HepG2 (cell line): ENCODE results near the gene DDX17. TPM values are rescaled to one million over a fixed set of nuclear protein-coding genes. Genes with fewer than 3 reads are reported as not detected.
A peak's percentile ranks its signal among the peaks of the same experiment; 100 is the strongest.

ENCODE experiments used
- ATAC-seq: fragments of 200-7000 bp; cut with Tn5 transposase; 3 replicates; pipeline ENCODE4 v1.9.1; 2020; ENCODE audit warnings: mild to moderate bottlenecking, moderate library complexity
- BruUV-seq: library from RNA; stranded (reverse); fragments of 400-500 nt; replicated peaks from 2 replicates; lab custom pipeline; 2021; lab: Mats Ljungman, UMichigan
- CTCF ChIA-PET: fragments of 300-600 bp; formaldehyde crosslinking; extraction: SDS; loops from one replicate; lab custom pipeline; 2021; ENCODE audit warnings: low total read pairs, inconsistent platforms, low intra/inter-chr PET ratio; lab: Yijun Ruan, JAX
- POLR2A ChIA-PET: fragments of 350-600 bp; sonication (Branson Sonifier 250); formaldehyde crosslinking; loops from one replicate; lab custom pipeline; 2020; ENCODE audit warnings: antibody characterized with exemption, inconsistent platforms; lab: Yijun Ruan, JAX
- DNase-seq: peaks from one replicate; pipeline ENCODE4 v3.0.0-alpha.2; 2015; ENCODE audit warnings: low spot score
- FAIRE-seq: peaks from 3 replicates; lab custom pipeline; 2011; peaks lifted over from hg19 to GRCh38; lab: Jason Lieb, UNC
- H2AFZ ChIP-seq: one replicate; pipeline ENCODE4 v1.6.1; 2011; ENCODE audit warnings: low read length, inconsistent platforms
- H3K27ac ChIP-seq: fragments of 300-600 bp; 3 replicates; pipeline ENCODE4 v1.8.0; 2011; ENCODE audit warnings: mixed run types, mild to moderate bottlenecking, mixed read lengths, low read length, inconsistent platforms; ENCODE audit not compliant: insufficient read depth; ENCODE audit errors: extremely low read length
- H3K27me3 ChIP-seq, 2 experiments: fragments of 200-600 bp in 1 of 2; 2 replicates in 1 of 2; 3 replicates in 1 of 2; pipeline versions ENCODE4 v1.6.0 to v1.8.0; 2011; ENCODE audit warnings: low read length in 2 of 2, mild to moderate bottlenecking in 2 of 2, moderate library complexity in 2 of 2, inconsistent platforms in 1 of 2; ENCODE audit not compliant: insufficient read depth in 2 of 2, control insufficient read depth in 1 of 2
- H3K36me3 ChIP-seq, 2 experiments: fragments of 200-600 bp in 1 of 2; replicated peaks in 1 of 2; 2 replicates in 1 of 2; 3 replicates in 1 of 2; pipeline versions ENCODE4 v1.5.1 to v1.8.0; 2011; ENCODE audit warnings: low read length in 2 of 2, inconsistent platforms in 1 of 2; ENCODE audit not compliant: insufficient read depth in 2 of 2, control insufficient read depth in 1 of 2
- H3K4me1 ChIP-seq: 2 replicates; pipeline ENCODE4 v1.5.1; 2012; ENCODE audit warnings: low read length, inconsistent platforms; ENCODE audit not compliant: insufficient read depth
- H3K4me2 ChIP-seq: 2 replicates; pipeline ENCODE4 v1.6.0; 2011; ENCODE audit warnings: low read depth, low read length, inconsistent platforms
- H3K4me3 ChIP-seq, 3 experiments: fragments of 200-600 bp in 1 of 3; sonication (generic), shearing (Covaris generic) in 1 of 3; replicated peaks in 1 of 3; 2 replicates each; pipeline ENCODE4 v1.5.1; 2011 to 2016; ENCODE audit warnings: low read length in 3 of 3, inconsistent platforms in 2 of 3, low read depth in 2 of 3, mild to moderate bottlenecking in 2 of 3, control low read depth in 1 of 3, mixed read lengths in 1 of 3; ENCODE audit not compliant: insufficient read depth in 1 of 3
- H3K79me2 ChIP-seq: one replicate; pipeline ENCODE4 v1.6.1; 2011; ENCODE audit warnings: low read length, inconsistent platforms; ENCODE audit not compliant: insufficient read depth
- H3K9ac ChIP-seq: 2 replicates; pipeline ENCODE4 v1.6.0; 2011; ENCODE audit warnings: mild to moderate bottlenecking, low read depth, low read length, inconsistent platforms; ENCODE audit not compliant: insufficient read depth
- H3K9me3 ChIP-seq: 2 replicates; pipeline ENCODE4 v1.5.1; 2012; ENCODE audit warnings: mild to moderate bottlenecking, low read length
- H4K20me1 ChIP-seq: 2 replicates; pipeline ENCODE4 v1.6.0; 2011; ENCODE audit warnings: inconsistent platforms, mild to moderate bottlenecking, low read length, moderate library complexity; ENCODE audit not compliant: insufficient read depth
- ERF ChIP-seq: IDR thresholded peaks from 2 replicates; pipeline ENCODE4 v1.6.1; 2018; ENCODE audit warnings: missing biosample characterization, missing genetic modification reagents
- ESRRA ChIP-seq: sonication (generic); formaldehyde crosslinking; IDR thresholded peaks from 2 replicates; pipeline ENCODE4 v1.5.1; 2020; ENCODE audit warnings: mild to moderate bottlenecking, low read depth, missing genetic modification reagents
- EZH2 ChIP-seq: conservative IDR thresholded peaks from 2 replicates; pipeline ENCODE4 v1.6.1; 2012; ENCODE audit warnings: mild to moderate bottlenecking, low read depth, low read length, moderate library complexity
- KMT2A ChIP-seq: sonication (generic); formaldehyde crosslinking; IDR thresholded peaks from 2 replicates; pipeline ENCODE4 v1.4.0; 2020; ENCODE audit warnings: missing genetic modification reagents
- REPIN1 ChIP-seq: sonication (generic); formaldehyde crosslinking; IDR thresholded peaks from 2 replicates; pipeline ENCODE4 v1.8.0; 2022; ENCODE audit warnings: missing genetic modification reagents, low read depth, mild to moderate bottlenecking, borderline replicate concordance
- YEATS2 ChIP-seq: sonication (generic); formaldehyde crosslinking; IDR thresholded peaks from 2 replicates; pipeline ENCODE4 v1.4.0; 2020; ENCODE audit warnings: missing genetic modification reagents, borderline replicate concordance
- WGBS: methylation state at CpG from one replicate; pipeline ENCODE4 v1.1.6; 2017; ENCODE audit warnings: low lambda C conversion rate; 5-methylcytosine and 5-hydroxymethylcytosine counted together
- in situ Hi-C: cut with HindIII; loops from 2 replicates; pipeline ENCODE4 v1.10.0; 2017; ENCODE audit warnings: low pct_unique_long_range_greater_than_20kb; ENCODE audit not compliant: extremely low pct_ligation_motif_present
- intact Hi-C: fragments of 100-400 bp; cut with micrococcal nuclease; formaldehyde crosslinking; loops from one replicate; pipeline ENCODE4 v1.10.0; 2022; ENCODE audit not compliant: unreplicated experiment
- polyA plus RNA-seq, 8 experiments: library from polyadenylated mRNA; depleted of rRNA in 3 of 8; stranded (reverse) in 7 of 8; unstranded in 1 of 8; fragments of >200 nt; fragmentation: Illumina TruSeq in 4 of 8; extraction: Trizol in 4 of 8; gene quantifications; 2 replicates each; pipeline versions ENCODE4 v1.2.1 to v1.2.3, GENCODE V29; 2011 to 2016; ENCODE audit warnings: low read depth in 4 of 8, missing spikeins in 1 of 8, mixed read lengths in 1 of 8; ENCODE audit not compliant: insufficient read depth in 1 of 8
- total RNA-seq, 5 experiments: library from RNA; depleted of rRNA; stranded (reverse); fragments of >200 nt; fragmentation: Illumina TruSeq; extraction: Trizol; gene quantifications; 2 replicates each; pipeline ENCODE4 v1.2.3, GENCODE V29; 2016; ENCODE audit warnings: low read depth in 1 of 5
- TF ChIP-seq, protein P1 (sequence below): IDR thresholded peaks from 2 replicates; pipeline ENCODE4 v1.6.1; 2012; ENCODE audit warnings: inconsistent platforms
- TF ChIP-seq, protein P2 (sequence below): sonication (generic); formaldehyde crosslinking; IDR thresholded peaks from 2 replicates; pipeline ENCODE4 v1.4.0; 2020; ENCODE audit warnings: missing genetic modification reagents
- TF ChIP-seq, protein P3 (sequence below): sonication (generic); formaldehyde crosslinking; IDR thresholded peaks from 2 replicates; pipeline ENCODE4 v1.4.0; 2020; ENCODE audit warnings: missing genetic modification reagents

The DDX17 gene
- total and polyA plus RNA-seq, 2 of the 13 experiments (the other 11 are each of a cell fraction or from before 2014, with no cell fraction given): 238 to 344 TPM

DNA sequence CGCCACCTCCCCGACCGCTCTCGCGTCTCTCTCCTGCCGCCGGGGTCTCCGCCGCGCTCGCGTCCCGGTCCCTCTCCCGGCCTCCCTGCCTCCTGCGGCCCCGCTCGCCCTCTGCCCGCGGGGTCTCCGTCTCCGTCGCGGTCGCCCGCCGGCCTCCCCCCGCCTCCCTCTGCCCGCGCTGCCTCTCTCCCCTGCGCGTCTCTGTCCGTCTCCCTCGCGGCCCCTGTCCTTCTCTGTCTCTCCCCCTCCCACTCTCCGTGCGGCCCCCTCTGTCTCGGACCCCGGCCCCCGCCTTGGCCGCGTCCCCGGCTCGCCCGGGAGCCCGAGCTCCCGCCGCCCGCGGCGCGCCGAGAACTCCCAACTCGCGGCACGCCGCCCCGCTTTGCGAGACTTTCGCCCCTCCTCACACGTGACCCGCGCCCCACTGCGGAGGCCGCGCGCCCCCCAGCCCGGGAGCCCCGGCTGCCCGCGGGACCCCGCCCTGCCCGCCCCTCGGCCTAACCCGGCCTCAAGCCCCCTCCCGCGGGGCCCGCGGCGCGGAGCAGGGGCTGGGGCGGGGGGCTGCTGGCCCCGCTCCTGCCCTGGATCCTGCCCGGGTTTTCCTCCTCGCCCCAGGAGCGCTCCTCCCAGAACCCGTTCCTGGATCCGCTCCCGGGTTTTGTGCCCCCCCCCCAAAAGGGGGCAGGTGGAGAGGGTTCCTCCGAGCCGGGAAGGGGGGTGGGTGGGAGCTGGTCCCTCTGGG is 50.4 kb downstream of the DDX17 start (continued):
- TF ChIP-seq, protein P1, sequence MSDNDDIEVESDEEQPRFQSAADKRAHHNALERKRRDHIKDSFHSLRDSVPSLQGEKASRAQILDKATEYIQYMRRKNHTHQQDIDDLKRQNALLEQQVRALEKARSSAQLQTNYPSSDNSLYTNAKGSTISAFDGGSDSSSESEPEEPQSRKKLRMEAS: peak; percentile 12; the same call in 1 of the 2 replicates

DNA sequence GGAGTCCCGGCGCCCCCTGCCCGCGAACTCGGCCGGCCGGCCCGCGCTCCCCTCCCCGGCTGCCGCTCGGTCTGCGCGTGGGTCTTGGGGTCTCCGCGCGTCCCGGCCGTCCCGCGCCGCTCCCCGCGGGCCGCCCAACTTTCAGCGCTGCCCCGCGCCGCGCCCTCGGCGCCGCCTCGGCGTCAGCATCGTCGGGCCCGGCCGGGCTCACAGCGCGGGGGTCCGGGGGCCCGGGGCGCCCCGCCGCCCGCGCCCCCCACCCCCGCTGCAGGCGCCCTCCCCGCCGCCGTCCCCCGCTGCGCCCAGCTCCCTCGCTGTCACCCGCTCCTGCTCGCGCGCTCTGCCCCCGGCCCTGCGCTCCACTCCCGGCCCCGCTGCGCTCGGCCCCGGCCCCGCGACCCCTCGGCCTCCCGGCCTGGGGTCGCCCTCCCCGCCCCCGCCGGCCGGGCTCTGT is 51.0 kb downstream of the DDX17 start, which contains the start of gene KCNJ4:
KCNJ4 (minus strand) TSS at position 124 of the 454 bp plus-strand sequence. CDS start 27,067 bp downstream, outside the sequence.
- H3K36me3 ChIP-seq: no peaks in the 10 kb centered on the region
- in situ Hi-C loops: no loop called here
- ATAC-seq (no peak), DNase-seq (no peak), FAIRE-seq (no peak)
- H3K9me3 ChIP-seq: no peaks in the 10 kb centered on the region
- H3K4me1 ChIP-seq: peaks cover 18% of the 10 kb centered on the region
- H2AFZ ChIP-seq: no peak within 1 kb of the TSS
- H3K4me3 ChIP-seq: peak within 1 kb of the TSS; percentile 42 to 73 (median 47); a peak in 4 of 6 replicates
- no peaks in the 10 kb centered on the region for H3K79me2 ChIP-seq
- BruUV-seq: no TSS peak
- H3K27ac ChIP-seq: no peak within 1 kb of the TSS
- no peaks in the 10 kb centered on the region for H4K20me1 ChIP-seq
- H3K27me3 ChIP-seq: peaks cover 19 to 78% of the 10 kb centered on the region in 2 experiments
- WGBS: 0% methylated on average over 12 of the region's 76 CpGs
- POLR2A ChIA-PET: no interaction called here
- CTCF ChIA-PET: no interaction called here
- intact Hi-C loops: no loop called here
- TF ChIP-seq YEATS2 (CRISPR knock-in tag): no peak
- TF ChIP-seq KMT2A (CRISPR knock-in tag): no peak
- H3K9ac ChIP-seq: no peak within 1 kb of the TSS
- peak within 1 kb of the TSS; percentile 58 for H3K4me2 ChIP-seq

DNA sequence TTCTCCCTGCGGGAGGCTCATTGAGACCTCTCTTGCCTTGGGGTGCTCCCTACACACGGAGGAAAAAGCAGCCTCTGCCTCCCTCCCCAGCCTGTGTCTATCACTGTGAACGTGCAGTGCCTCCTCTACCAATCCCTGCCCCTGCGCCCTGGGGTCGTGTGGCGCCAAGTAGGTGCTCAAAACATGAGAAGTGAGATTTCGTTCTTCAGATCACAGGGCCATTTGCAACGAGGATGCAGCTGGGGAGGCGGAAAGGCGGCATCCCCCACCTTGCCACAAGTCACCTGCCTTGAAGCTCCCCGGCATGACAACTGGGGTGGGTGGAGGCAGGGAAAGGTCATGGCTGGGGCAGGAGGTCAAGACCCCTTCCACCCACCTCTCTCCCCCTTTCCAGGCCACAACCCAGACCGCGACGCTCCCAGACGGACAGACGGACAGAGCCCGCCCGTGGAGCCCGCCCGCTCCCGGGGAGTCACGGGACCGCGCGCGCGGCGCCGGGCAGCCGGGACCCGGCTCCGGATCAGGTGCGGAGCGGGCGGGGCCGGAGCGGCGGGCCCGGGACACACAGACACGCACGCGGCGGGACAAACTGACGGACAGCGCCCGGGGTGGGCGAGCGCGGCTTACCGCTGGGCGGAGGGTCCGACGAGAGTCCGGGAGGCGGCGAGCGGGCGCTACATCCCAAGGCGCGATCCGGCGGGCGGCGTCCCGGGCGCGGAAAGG is 51.6 kb downstream of the DDX17 start:
- BruUV-seq: no TSS peak
- Histone ChIP-seq H4K20me1 (no peaks in the 10 kb centered on the region), H3K36me3 (no peaks in the 10 kb centered on the region), H3K27ac (no peak overlapping the region), H3K9ac (no peak overlapping the region), H3K9me3 (no peaks in the 10 kb centered on the region), H3K79me2 (no peaks in the 10 kb centered on the region), H3K4me2 (peak overlapping the region; percentile 55), H3K27me3 (peaks cover 19 to 79% of the 10 kb centered on the region in 2 experiments), H3K4me1 (peaks cover 18% of the 10 kb centered on the region), H2AFZ (no peak overlapping the region), H3K4me3 (peak overlapping the region; percentile 10 to 73 (median 21); a peak in 3 of 6 replicates)
- ATAC-seq (peak; percentile 23; the same call in 2 of the 3 replicates), FAIRE-seq (no peak), DNase-seq (no peak)
- intact Hi-C loops: no loop called here
- TF ChIP-seq ERF (CRISPR knock-in tag) (no peak), REPIN1 (CRISPR knock-in tag) (no peak), EZH2 (peak; percentile 98), ESRRA (CRISPR knock-in tag) (no peak)
- TF ChIP-seq, protein P2, sequence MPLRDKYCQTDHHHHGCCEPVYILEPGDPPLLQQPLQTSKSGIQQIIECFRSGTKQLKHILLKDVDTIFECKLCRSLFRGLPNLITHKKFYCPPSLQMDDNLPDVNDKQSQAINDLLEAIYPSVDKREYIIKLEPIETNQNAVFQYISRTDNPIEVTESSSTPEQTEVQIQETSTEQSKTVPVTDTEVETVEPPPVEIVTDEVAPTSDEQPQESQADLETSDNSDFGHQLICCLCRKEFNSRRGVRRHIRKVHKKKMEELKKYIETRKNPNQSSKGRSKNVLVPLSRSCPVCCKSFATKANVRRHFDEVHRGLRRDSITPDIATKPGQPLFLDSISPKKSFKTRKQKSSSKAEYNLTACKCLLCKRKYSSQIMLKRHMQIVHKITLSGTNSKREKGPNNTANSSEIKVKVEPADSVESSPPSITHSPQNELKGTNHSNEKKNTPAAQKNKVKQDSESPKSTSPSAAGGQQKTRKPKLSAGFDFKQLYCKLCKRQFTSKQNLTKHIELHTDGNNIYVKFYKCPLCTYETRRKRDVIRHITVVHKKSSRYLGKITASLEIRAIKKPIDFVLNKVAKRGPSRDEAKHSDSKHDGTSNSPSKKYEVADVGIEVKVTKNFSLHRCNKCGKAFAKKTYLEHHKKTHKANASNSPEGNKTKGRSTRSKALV (CRISPR knock-in tag): peak; percentile 38; the same call in 1 of the 2 replicates
- TF ChIP-seq, protein P3, sequence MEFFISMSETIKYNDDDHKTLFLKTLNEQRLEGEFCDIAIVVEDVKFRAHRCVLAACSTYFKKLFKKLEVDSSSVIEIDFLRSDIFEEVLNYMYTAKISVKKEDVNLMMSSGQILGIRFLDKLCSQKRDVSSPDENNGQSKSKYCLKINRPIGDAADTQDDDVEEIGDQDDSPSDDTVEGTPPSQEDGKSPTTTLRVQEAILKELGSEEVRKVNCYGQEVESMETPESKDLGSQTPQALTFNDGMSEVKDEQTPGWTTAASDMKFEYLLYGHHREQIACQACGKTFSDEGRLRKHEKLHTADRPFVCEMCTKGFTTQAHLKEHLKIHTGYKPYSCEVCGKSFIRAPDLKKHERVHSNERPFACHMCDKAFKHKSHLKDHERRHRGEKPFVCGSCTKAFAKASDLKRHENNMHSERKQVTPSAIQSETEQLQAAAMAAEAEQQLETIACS (CRISPR knock-in tag): peak; percentile 24; the same call in 1 of the 2 replicates
- ChIA-PET POLR2A (no interaction called here), CTCF (no interaction called here)
- WGBS: 4% methylated on average over 5 of the region's 67 CpGs
- in situ Hi-C loops: no loop called here
